Placental epithelial cell (primary cell): Measurements from ENCODE around the gene NRG3. TPM values are rescaled to one million over a fixed set of nuclear protein-coding genes. Genes with fewer than 3 reads are reported as not detected.

Experiments
- small RNA-seq: library from RNA; depleted of rRNA; stranded (forward); fragments of <200 nt; gene quantifications from one replicate; pipeline ENCODE3, GENCODE V24; 2012
- total RNA-seq: library from RNA; depleted of rRNA; stranded (reverse); fragments of >200 nt; gene quantifications from 2 replicates; pipeline ENCODE4 v1.2.3, GENCODE V29; 2012

NRG3 gene
- 0.22 and 0.39 TPM in 2 replicates for total RNA-seq

DNA sequence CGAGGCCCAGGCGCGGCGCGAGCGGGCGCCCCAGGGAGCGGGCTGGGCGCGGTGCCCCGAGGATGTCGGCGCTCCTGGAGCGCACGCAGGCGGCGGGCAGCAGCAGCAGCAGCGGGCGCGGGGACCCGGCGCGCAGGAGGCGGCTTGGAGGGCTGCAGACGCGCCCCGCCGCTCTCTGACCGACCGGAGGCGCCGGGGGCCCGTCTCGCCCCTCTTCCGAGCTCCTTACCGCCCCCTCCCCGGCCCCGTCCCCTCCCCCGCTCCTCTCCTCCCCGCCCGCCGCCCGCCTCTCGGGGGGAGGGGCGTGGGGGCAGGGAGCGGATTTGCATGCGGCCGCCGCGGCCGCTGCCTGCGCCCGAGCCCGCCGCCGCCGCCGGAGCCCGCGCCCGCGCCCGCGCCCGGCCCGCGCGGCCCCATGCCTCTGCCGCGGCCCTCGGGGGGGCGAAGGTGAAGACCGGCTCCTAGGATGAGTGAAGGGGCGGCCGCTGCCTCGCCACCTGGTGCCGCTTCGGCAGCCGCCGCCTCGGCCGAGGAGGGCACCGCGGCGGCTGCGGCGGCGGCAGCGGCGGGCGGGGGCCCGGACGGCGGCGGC lies at the start of gene NRG3:
NRG3 (plus strand) TSS at position 320 of the 592 bp plus-strand sequence.

Small RNAs within 50 kb of the gene (small RNA-seq; reads per million reads assigned to genes)
- gene RNU6-441P, result not detected
